Keratinocyte (primary cell): ENCODE results near the gene PCDH9.

Experiments
- CTCF ChIP-seq, 3 experiments: IDR thresholded peaks in 1 of 3; conservative IDR thresholded peaks in 1 of 3; optimal IDR thresholded peaks in 1 of 3; 2 replicates in 2 of 3; 3 replicates in 1 of 3; pipeline versions ENCODE3 to v1.5.1; 2011; ENCODE audit warnings: low read length in 3 of 3, mild to moderate bottlenecking in 3 of 3, moderate library complexity in 2 of 3, control low read depth in 1 of 3, inconsistent platforms in 1 of 3; ENCODE audit not compliant: insufficient read depth in 2 of 3; ENCODE audit errors: extremely low read depth in 1 of 3
- EZH2 ChIP-seq: IDR thresholded peaks from one replicate; pipeline ENCODE4 v1.6.1; 2012; ENCODE audit warnings: inconsistent platforms, mild to moderate bottlenecking, low read length, moderate library complexity

GRCh38 chr13:66362485-66362884, 867.7 kb downstream of the PCDH9 start:
- TF ChIP-seq CTCF (optimal IDR thresholded peaks at IDR 0.05 in 1 of 3, IDR thresholded peaks at IDR 0.05 in 1 of 3, conservative IDR thresholded peaks at IDR 0.05 in 1 of 3; ENCODE audit: extremely low read depth in 1 of 3, insufficient read depth in 2 of 3, low read length in 3 of 3) (no peak), EZH2 (no peak)
